Measurements from ENCODE around the gene TMEM132C.

DNA sequence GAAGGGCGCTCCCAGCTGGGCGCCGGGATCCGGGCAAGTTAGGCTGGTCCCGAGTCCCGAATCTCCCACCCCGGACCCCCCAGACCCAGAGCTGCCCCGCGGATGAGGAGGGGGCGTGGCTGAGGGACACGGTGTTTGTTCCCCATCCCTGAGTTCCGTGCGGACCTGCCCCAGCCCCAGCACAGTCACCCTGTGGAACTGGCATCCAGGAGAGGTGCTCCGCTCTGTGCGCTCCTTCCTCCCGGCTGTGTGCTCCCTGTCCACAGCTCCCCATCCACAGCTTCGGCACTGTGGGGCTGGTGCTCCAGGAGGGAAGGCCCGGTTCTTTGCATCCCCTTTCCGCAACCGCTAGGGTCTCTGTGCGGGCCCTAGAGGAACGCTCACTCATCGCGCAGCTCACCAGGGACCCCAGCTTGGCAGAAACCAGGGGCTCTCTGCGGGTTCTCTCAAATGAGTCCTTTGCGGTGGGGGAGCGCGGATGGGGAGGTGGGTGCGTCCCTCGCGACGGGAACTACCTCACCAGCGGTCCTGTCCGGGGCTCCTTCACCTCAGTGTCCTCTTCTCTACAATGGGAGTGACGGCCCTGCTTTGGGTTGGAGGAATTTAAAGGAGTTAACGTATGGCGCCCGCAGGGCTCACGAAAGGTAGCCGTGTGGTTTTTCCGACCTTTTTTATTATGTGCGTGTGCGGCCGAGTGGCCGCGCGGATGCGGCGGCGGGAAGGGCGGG lies 845 bp downstream of the TMEM132C start:
- TF ChIP-seq, protein P1, sequence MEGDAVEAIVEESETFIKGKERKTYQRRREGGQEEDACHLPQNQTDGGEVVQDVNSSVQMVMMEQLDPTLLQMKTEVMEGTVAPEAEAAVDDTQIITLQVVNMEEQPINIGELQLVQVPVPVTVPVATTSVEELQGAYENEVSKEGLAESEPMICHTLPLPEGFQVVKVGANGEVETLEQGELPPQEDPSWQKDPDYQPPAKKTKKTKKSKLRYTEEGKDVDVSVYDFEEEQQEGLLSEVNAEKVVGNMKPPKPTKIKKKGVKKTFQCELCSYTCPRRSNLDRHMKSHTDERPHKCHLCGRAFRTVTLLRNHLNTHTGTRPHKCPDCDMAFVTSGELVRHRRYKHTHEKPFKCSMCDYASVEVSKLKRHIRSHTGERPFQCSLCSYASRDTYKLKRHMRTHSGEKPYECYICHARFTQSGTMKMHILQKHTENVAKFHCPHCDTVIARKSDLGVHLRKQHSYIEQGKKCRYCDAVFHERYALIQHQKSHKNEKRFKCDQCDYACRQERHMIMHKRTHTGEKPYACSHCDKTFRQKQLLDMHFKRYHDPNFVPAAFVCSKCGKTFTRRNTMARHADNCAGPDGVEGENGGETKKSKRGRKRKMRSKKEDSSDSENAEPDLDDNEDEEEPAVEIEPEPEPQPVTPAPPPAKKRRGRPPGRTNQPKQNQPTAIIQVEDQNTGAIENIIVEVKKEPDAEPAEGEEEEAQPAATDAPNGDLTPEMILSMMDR (conservative IDR thresholded peaks at IDR 0.05) = no peak
- TF ChIP-seq ZFX (IDR thresholded peaks at IDR 0.05) = no peak

Measured in C4-2B (cell line).